GM18526 (cell line): Measurements from ENCODE around the gene CEP126.

ENCODE experiments used
- POLR2A ChIP-seq: IDR thresholded peaks from 3 replicates; pipeline ENCODE4 v1.6.1; 2011; ENCODE audit not compliant: insufficient read length; ENCODE audit errors: extremely low read depth

CEP126 gene

GRCh38 chr11:101915791-101916291 is 1.0 kb downstream of the CEP126 start:
- no peak for TF ChIP-seq POLR2A

DNA sequence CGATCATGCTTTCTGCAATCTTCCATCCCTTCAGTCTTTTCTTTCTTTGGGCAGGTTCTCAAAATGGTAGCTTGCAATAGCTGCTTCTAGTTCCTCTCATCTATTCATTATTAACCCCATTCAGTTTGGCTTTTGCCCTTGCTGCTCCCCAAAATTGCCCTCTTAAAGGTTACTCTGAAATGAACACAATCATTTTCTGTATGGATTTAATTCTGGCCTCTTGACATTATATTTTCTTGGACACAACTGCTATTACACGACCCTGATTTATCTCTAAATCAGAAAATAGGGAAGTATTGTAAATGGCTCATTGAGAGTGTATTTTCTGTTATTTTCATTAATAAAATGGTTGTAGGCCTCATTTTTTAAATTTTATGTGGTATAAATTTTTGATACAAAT is 1.6 kb downstream of the CEP126 start, which contains the start of gene ANGPTL5:
Gene ANGPTL5, minus strand, starts transcription at position 101 of the 400 bp plus-strand sequence. CDS start 8,613 bp downstream, outside the sequence.
- no peak for TF ChIP-seq POLR2A

DNA sequence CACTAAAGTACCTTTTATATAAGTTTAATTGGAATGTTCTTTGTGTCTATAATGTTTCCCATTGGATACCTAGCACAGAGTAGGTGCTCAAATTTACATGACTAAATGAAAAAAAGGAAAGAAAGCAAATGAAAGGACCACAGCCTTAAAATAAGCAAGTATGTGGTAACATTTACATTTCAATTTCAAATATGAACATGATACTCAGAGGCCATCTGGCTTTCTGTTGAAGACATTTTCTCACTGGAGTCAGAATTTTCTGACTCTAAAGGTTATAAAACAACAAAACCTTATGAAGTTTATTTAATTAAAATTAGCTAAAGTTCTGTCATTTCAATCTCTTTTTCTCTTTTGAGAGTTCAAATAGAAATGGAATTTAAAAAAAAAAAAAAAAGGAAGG is 2.4 kb downstream of the CEP126 start:
- no peak for TF ChIP-seq POLR2A

GRCh38 chr11:101920992-101921391 is 6.2 kb downstream of the CEP126 start:
- TF ChIP-seq POLR2A = no peak

DNA sequence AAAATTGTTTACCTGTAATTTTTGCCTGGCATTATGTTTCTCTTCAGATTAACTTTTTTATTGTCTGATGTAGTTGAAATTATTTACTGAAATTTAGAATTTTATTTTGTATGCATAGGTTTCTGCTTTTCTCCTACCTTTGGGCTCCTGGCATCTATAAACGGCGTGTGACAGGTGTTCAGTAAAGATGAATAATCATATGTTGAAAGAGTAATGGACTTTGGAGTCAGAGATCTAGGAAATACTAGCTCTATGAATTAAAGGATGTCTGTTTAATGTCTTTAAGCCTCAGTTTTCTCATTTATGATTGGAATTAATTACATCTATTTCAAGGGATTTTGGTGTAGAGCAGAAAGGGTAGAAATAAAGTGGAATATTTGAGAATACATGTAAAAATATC is 8.7 kb downstream of the CEP126 start:
- no peak for TF ChIP-seq POLR2A

- no peak for TF ChIP-seq POLR2A
Measured at GRCh38 chr11:101929294-101929915, 14.6 kb downstream of the CEP126 start.

GRCh38 chr11:101931692-101932091 is 16.9 kb downstream of the CEP126 start:
- TF ChIP-seq POLR2A = no peak

GRCh38 chr11:101940901-101941520 is 26.2 kb downstream of the CEP126 start:
- TF ChIP-seq POLR2A = no peak

- no peak for TF ChIP-seq POLR2A
Measured at GRCh38 chr11:101944923-101945322, 30.1 kb downstream of the CEP126 start.

DNA sequence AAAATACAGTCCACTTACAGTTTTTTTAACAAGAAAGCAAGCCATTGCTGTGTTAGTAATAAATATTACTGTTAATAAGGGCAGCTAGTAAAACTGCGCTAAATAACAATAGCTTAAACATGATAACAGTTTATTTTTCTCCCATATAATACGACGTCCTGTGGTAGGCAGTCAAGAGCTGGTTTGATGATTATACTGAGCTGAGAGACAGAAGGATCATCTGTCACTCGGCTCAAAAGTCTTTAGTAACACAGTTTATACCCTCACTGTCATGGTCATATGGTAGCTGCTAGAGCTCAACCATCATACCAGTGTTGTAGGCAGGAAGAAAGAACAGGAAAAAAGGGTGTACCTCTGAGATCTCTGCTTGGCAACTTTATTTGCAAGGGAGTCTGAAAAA is 30.6 kb downstream of the CEP126 start:
- TF ChIP-seq POLR2A = no peak

DNA sequence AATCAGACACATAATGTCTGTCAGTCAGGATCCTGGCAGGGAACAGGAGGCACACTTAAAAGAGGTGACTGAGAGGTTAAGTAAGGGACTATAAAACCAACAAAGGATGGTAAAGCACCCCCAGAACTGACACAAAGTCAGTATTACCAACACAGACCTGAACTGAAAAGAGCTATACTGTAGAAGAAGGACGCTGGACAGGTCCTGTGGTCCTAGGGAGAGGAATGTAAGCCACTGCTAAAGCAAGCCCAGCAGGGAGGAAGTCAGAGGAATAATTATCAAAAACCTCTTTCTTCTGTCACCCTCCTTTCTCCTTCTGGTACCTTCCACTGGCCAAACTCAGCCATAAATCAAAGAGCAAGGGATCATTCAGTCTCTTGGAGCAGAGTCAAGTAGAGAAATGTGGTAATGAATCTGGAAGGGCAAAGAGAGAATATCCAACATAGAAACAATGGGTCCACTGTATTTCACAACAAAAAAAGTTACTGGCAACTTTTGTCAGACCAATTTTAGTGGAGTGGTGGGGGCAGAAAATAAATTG is 34.9 kb downstream of the CEP126 start:
- TF ChIP-seq POLR2A = no peak

DNA sequence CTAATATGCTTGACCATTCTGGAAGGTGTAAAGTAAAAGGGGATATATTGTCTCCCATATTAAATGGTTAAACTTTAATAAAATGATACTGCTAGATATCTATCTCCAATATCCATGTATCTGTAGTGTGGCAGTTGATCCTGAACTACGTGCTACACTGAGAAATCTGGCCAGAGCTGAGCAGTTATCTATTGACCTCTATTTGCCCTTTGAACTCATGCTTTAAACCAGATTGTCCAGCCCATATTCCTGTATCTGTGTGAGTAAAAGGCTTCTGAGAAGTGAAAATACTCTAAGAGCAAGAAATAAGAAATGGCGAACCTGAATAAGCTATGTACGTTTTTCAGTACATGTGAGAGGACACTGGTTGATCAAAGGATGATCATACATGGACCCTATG is 40.5 kb downstream of the CEP126 start:
- TF ChIP-seq POLR2A = no peak

- TF ChIP-seq POLR2A = no peak
Measured at GRCh38 chr11:101955701-101956100, 40.9 kb downstream of the CEP126 start.

DNA sequence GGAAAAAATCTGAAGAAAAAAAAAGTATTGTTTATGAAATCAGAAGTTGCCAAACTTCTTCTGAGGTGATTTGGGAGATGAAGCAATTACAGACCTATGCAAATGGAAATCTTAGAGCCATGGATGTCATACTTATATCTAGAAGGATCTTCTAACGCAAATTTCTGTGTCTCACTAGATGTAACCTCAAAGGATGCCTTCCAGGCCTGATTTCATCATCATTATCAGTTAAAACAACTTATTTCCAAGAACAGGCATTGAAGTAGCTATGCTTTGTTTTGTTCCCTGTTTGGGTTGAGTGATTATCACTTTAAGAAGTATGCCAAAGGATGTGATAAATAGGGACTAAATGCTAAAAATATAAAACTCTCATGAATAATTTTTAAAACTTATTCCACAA is 45.4 kb downstream of the CEP126 start:
- TF ChIP-seq POLR2A = no peak

GRCh38 chr11:101974255-101974654 is 59.4 kb downstream of the CEP126 start:
- TF ChIP-seq POLR2A = no peak

DNA sequence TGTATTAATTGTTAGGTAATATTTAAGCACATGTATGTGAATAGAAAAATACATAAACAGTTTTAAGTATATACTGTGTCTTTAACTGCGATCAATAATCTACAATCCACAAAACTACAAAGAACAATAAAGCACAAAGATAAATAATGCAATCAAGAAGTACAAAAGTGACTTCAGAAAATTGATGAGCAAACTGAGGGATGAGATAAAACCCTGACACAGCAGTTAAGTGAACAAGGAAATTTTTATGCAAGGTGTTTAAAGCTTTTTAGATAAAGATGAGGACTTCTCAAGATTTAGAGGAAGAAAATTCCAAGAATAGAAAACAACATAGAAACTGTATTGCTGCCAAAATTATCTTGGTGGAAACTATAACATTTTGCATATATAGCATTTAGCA is 60.0 kb downstream of the CEP126 start:
- TF ChIP-seq POLR2A = no peak
